Right forelimb (tissue), 1 donor: ENCODE data around the gene PLXNB3.
A peak's percentile ranks its signal among the peaks of the same experiment; 100 is the strongest.
"Not testable (repeated sequence)": the region's sequence is repeated elsewhere in the genome, so short reads cannot be mapped to it uniquely, and the experiment has no call there.

Experiments
- DNase-seq: peaks from one replicate; pipeline ENCODE4 v3.0.0-alpha.2; 2018

PLXNB3 gene

DNA sequence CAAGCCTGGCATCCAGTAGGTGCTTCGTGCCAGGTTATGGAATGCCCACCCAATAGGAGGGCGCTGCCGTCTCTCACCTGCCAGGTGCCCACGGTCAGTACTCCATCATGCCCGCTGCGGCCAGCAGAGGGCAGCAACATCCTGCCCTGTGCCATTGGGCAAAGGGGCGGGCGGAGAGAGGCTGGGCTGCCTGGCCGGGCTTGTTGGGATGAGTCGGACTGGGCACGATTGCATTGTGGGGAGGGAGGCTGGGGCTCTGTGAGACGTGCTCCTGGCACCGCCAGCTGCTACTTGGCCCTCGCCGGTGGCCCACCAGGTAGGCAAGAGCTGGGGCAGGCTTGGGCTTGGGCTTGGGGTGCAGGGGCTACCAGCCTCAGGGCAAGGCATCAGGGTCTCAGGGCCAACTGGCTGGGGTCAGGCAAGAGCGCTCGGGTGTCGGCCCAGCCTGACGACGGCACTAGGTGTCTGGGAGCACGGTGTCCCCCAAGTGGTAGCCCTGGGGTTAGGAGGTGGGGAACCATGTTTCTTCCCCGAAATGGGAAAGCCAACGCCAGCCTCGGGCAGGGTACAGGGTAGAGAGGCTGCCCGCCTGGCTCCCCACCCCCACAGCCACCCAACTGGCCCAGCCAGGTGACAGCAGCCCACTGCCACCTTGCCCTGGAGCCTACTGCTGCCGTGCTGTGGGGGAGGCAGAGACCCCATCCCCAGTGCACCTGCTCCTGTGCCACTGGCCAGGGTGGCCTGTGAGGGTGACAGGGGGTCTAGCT lies at the start of gene PLXNB3:
PLXNB3 (plus strand) TSS at position 261 of the 767 bp plus-strand sequence. CDS start 1,287 bp downstream, outside the sequence.
- DNase-seq: peak; percentile 64

DNA sequence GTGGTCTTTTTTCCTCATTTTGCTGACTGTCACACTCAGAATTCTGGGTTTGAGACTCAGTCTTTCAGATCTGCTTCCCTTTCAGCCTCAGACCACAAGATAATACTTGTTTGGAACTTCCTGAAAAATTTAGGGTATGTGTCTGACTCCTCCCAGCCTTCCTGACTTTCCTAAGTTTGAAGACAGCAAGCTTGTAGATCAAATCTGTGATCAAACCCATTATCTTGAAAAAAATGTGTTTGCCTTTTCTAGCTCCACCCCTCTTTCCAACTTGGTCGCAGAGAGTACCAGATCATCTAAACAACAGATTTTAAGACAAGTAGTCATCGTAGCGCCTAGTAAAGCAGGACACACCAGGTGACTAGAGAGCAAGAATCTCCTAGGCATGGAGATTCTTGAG lies 49.8 kb upstream of the PLXNB3 start:
- no peak for DNase-seq

DNA sequence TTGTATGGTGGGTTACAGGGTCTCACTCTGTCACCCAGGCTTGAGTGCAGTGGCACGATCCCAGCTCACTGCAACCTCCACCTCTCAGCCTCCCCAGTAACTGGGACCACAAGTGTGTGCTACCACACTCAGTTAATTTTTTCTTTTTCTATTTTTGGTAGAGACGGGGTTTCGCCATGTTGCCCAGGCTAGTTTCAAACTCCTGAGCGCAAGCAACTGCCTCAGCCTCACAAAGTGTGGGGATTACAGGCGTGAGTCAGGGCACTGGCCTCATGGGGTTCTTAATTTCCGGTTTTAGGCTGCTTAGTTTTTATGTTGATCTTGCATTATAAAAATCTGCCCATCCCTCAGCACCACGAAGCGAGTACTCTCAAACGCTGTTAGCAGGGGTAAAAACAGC lies 46.6 kb upstream of the PLXNB3 start:
- DNase-seq: no peak

DNA sequence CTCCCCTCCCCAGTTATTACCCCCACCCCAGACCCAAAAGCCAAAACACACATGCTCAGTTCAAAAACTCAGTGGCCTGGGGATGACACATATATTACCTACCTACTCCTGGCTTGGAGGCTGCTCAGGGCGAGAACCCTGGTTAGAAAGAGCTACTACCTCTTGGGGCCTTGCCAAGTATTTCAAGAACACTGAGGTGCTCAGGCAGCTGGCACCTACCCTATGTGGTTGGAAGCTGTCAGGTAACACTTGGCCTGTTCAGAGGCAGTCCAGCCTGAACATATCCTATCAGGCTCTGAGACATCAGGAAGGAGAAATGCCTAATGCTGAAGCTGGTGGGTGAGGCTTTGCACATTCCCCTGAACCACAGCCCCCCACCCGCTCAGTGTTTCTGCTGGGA lies 44.8 kb upstream of the PLXNB3 start:
- DNase-seq: no peak

DNA sequence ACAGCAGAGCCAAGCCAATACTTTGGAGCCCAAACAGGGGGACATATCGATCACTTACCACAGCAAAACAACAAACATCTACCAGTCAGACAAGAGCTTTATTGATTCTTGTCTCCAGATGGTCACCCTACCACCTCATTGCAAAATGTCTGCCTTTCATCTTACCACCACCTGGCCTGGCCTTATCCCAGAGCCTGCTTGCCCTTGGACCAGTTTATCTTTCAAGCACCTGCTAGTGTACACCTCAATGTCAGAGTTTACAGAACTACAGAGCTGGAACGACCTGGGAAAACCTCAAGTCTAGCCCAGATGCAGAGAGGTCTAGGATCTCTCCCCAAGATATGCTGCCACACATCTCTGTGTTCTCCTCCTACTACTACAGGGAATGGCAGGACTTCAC lies 44.3 kb upstream of the PLXNB3 start:
- DNase-seq: no peak

DNA sequence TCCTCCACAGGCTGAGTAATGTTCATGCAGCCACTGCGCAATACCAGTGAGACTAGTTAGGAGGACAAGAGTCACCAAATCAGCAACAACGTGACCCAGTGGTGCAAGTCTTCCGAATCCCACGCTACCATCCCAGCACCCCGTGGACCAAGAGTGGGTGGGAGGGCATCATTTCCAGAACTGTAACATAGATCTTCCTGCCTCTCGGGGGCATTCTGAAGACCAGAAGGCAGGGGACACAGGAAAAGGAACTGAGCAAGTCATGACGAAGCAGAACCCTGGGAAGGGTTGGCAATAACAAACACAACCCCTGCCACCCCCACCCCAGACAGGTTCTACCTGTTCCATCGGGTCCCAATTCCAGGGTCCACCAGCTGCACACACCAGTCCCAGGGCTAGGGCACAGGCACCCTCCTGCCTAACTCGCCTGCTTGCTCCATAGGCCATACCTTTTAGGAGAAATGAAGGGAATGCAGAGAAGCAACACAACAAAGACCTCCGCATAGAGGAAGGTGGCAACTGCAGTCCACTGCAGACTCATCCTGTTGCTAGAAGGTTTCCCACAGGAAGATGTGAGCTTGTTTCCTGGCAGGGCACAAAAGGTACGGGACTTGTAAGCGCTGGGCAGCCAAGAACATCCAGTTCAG lies 41.2 kb upstream of the PLXNB3 start:
- no peak for DNase-seq

DNA sequence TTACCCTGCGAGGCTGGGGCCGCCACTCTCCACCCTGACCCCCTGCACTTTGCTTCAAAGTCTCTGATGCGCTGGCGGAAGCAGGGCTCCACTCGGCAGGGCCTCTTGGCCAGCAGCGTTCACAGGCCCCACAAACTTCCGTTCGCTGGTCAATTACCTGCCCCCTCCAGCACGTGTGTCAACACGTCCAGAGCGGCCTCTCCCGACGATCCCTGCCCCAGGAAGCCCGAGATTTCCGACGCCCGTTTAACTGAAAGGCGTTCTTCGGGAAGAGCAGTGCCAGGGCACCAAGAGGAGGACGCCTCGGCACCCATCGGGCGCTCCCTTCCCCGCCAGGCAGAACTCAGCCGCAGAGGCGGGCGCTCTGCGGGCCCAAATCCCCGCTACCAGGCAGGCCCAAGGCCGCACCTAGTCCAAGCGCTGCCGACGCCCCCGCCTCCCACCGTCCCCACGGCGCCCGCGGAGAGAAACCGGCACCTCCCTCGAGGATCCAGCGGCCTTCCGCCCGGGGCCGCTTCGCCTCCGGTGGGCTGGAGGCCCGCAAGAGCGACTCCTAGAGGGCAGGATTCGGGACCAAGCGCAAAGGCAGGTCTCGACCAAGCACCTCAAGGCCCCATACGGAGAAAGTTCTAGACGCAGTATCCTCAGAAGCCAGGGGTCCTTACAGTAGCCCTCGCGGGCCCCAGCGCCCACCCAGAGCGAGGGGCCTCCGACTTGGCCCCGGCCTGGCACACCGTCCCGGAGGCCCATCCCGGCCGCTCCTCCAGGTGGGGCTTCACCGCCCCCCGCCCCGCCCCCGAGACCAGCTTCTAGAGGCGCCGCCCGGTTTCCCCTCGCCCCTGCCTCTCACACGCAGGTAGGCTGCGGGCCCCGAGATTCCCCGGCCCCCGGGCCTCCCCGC lies 40.4 kb upstream of the PLXNB3 start:
- no peak for DNase-seq

DNA sequence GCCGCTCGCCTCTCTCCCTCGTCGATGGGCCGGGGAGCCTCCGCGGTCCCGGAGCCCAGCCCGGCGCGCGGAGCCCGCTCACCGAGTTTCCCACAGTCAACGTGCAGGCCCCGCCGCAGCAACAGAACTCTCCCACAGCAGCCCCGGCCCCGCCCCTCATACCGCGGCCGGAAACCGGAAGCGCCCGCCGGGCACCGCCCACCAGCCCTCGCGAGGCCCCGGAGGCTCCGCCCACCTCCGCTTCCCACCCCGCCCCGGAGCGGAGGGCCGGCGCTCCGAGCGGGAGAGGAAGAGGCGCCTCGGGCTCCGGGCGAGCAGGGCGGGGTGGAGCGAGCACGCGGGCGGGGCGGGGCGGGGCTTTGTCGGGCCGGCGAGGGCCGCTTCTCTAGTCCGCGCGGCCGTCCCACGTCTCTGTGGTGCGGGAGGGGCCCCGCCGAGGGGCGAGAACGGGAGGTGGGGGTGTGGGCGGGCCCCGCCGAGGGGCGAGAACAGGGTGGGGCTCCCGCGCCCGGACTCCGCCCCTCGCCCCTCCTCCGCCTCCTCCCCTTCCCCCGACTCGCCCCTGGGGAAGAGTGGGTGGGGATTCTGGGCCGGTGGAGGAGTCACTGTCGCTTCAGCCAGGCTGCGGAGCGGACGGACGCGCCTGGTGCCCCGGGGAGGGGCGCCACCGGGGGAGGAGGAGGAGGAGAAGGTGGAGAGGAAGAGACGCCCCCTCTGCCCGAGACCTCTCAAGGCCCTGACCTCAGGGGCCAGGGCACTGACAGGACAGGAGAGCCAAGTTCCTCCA lies 39.6 kb upstream of the PLXNB3 start, which contains the start of the genes ABCD1 and BCAP31:
ABCD1 (plus strand) TSS at position 605 of the 787 bp plus-strand sequence. CDS start 411 bp downstream, outside the sequence.
BCAP31 (minus strand) TSS at position 136 of the 787 bp plus-strand sequence. CDS start 1,143 bp downstream, outside the sequence.
- peak; percentile 90 for DNase-seq

DNA sequence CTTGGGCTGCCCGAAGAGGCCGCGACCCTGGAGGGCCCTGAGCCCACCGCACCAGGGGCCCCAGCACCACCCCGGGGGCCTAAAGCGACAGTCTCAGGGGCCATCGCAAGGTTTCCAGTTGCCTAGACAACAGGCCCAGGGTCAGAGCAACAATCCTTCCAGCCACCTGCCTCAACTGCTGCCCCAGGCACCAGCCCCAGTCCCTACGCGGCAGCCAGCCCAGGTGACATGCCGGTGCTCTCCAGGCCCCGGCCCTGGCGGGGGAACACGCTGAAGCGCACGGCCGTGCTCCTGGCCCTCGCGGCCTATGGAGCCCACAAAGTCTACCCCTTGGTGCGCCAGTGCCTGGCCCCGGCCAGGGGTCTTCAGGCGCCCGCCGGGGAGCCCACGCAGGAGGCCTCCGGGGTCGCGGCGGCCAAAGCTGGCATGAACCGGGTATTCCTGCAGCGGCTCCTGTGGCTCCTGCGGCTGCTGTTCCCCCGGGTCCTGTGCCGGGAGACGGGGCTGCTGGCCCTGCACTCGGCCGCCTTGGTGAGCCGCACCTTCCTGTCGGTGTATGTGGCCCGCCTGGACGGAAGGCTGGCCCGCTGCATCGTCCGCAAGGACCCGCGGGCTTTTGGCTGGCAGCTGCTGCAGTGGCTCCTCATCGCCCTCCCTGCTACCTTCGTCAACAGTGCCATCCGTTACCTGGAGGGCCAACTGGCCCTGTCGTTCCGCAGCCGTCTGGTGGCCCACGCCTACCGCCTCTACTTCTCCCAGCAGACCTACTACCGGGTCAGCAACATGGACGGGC lies 38.8 kb upstream of the PLXNB3 start:
- DNase-seq: no peak

DNA sequence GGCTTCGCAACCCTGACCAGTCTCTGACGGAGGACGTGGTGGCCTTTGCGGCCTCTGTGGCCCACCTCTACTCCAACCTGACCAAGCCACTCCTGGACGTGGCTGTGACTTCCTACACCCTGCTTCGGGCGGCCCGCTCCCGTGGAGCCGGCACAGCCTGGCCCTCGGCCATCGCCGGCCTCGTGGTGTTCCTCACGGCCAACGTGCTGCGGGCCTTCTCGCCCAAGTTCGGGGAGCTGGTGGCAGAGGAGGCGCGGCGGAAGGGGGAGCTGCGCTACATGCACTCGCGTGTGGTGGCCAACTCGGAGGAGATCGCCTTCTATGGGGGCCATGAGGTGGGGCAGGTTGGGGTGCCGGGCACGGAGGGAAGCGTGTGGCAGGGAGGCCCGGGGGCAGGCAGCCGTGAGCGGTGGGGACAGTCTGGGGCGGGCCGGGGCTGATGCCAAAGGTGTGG lies 38.2 kb upstream of the PLXNB3 start:
- no peak for DNase-seq

DNA sequence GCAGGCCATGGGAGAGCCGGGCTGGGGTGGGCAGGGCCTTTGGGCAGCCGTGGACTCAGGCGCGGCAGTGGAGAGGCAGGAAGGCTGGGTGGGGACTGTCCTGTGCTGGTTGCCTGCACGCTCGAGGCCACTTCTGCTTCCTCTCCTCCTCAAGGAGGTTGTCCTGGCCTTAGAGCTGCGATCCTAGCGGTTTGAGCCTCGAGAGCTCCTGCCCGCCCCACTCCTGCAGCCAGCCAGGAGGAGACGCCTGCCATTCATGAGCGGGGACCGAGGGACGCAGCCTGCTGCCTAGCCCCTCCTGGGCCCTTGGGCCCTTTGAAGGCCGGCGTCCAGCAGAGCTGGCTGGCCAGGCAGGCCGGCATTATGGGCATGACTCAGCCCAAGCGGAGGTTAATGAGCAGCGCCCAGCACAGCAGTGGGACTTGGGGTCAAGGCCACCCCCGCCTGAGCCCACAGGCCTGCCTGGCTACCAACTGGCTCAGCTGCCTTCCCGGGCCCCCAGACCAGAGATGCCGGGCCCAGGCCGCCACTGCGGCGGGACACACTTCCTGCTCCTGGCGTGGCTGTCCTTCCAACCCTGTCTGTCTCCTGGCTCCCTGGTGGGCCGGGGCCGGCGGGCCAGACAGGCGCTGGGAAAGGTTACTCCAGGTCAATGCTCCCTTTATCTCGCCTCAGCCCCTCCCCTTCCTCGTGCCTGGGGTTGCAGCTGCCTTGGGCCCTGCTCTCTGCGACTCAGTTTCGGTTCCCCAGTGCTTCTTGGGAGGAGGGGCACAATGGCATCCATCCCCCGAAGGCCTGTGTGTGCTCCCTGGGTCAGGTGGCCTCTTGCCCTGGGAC lies 37.5 kb upstream of the PLXNB3 start:
- DNase-seq: no peak

DNA sequence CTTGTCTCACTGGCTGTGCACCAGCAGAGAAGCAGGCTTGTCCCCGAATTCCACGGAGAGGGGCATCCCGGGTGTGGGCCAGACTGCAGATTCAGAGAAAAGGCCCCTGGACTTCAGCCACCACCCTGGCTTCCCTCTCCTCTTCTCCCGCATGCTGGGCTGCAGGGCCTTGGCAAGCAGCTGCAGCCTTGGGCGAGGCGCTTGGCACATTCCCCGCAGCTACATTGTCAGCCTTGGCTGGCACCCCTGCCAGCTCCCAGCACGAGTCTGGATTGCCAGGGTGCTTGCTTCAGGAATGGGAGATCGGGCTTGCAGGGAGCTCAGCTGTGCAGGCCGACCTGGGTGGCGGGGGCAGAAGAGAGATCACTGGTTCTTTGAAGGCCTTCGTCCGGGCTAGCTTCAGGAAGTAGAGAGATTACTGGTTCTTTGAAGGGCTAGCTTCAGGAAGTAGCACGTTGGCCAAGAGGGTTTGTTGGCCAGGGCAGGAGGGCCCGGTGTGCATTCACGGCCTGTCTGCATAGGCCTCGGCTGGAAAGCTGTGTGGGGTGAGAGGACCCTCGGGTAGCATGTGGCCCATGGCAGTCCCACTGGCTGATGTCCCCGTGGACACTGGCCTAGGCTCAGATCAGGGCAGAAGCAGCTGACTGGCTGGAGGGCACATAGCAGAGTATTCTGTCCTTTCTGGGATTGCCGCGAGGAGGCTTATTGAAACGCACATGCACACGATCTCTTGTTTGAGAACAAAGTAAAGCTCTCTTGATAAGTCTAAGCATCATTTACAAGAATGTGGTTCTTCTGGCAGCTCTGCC lies 36.7 kb upstream of the PLXNB3 start:
- DNase-seq: no peak

DNA sequence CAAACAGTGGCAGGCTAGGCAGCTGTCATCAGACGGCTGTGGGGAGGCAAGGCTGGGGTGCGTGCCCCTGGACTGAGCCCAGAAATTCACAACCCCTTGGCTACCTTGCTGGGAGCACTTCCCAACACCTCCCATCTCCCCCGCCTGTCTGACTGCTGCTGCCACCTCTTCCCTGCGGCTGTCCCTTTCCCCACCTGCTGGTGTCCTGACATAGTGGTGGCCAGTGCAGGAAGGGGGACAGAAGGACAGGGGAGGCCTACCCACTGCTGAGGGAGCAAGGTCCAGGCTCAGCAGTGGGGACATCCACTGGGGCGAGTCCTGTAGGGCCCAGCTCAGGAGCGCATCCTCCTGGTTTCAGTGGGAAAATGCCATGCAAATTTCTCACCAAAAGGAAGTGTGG lies 36.0 kb upstream of the PLXNB3 start:
- no peak for DNase-seq

DNA sequence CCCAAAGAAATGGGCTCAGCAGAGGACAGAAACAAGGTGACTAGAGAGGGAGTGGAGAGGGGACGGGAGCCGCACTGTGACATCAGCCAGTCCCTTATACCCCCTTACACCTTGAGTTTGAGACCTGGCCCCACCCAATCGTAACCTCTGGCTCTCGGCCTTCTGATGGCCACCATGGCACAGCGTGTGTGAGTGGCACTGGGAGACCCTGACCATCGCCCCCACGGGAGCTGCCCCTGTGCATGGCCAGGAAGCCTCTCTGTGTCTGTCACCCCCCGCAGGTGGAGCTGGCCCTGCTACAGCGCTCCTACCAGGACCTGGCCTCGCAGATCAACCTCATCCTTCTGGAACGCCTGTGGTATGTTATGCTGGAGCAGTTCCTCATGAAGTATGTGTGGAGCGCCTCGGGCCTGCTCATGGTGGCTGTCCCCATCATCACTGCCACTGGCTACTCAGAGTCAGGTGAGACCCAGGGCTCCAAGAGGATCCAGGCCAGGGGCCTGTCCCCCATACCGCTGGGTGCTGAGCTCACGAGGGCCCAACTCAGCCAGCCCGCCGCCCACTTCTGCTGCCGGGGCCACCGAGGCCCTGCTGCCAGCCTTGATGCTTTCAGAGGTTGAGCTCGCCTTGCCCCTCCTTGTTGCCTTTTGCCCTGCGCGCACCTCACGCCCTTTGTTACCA lies 35.0 kb upstream of the PLXNB3 start:
- DNase-seq: no peak

DNA sequence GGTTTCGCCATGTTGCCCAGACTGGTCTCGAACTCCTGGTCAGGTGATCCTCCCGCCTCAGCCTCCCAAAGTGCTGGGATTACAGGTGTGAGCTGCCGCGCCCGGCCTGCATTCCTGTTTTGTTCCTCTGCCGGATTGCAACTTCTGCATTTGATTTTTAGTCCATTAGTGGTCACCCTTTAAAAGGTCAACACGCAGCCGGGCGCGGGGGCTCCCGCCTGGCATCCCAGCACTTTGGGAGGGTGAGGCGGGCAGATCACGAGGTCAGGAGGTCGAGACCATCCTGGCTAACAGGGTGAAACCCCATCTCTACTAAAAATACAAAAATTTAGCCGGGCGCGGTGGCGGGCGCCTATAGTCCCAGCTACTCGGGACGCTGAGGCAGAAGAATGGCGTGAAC lies 33.9 kb upstream of the PLXNB3 start:
- DNase-seq: not testable (repeated sequence)

DNA sequence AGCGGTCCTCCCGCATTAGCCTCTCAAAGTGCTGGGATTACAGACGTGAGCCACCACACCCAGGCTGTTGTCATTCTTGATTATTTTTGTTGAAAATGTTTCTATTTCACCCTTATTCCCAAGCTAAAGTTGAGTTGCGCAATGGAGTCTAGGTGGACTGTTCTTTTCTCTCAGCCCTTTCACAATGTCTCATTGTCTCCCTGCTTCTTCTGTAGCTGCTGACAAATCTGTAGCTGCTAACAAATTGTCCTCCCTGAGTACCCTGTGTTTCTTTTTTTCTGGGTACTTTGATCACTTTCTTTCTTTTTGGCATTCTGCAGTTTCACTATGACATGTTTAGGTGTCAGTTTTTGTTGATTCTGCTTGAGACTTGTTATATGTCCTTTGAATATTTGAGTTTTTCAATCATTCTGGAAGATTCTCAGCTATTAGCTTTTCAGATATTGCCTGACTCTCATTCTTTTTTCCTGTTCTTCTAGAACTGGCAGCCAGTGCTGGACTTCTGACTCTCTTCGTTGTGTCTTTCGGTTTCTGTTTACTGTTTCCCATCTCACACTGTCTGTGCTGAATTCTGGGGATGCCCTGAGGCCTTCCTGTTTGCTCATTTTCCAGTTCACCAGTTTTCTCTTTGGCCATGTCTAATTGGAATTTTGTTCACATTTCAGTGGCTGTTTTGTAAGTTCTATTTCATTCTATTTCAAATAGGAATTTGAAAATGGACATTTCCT lies 32.8 kb upstream of the PLXNB3 start:
- DNase-seq: no peak

DNA sequence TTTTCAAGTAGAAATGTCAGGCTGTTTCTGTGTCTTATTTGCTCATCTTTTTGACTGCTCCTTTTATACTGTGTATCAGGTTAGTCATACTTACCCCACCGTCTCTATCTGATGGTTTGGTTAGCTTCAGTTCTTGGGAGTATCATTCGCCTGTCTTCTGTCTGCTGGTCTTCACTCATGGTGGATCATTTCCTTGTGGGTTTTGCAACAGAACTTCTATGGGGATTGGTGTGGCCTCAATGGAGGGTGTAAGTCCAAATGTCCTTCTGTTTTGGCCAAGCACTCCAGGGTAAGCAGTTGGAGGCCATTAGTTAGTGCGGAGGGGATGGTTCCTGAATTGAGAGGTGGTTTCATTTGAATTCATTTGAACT lies 32.2 kb upstream of the PLXNB3 start:
- no peak for DNase-seq

DNA sequence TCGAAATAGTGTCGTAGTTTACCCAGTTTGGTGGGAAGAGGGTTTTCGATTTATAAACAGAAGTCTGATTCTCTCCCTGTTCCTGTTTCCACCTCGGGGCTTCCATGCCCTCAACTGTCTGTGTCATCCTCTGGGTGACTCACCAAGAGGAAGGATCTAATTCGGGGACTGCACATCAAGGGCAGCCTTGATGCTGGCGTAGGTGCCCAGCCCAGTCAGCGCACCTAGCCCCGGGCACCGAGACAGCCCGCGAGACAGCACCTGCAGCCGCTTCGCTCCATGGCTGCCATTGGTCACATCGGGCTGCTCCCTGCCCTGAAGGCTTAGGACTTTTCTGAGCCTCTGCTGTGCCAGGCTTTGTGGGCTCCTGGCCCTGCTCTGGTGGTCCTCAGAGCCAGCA lies 31.6 kb upstream of the PLXNB3 start:
- DNase-seq: no peak
